SK-N-SH treated with all-trans-retinoic acid at 6 μM for 48 hours (cell line): Measurements from ENCODE around the gene APLN.

Experiments
- ATAC-seq: fragments of 200-7000 bp; cut with Tn5 transposase; 3 replicates; pipeline ENCODE4 v1.9.1; 2020; ENCODE audit warnings: mild to moderate bottlenecking, moderate library complexity
- BACH2 ChIP-seq: fragments of 250-450 bp; sonication (Bioruptor Pico); IDR thresholded peaks from 2 replicates; pipeline ENCODE4 v1.9.0; 2021; ENCODE audit warnings: mild to moderate bottlenecking, borderline replicate concordance
- CREB5 ChIP-seq: fragments of 250-450 bp; sonication (Bioruptor Pico); IDR thresholded peaks from 2 replicates; pipeline ENCODE4 v1.5.1; 2020; ENCODE audit warnings: low read depth, mild to moderate bottlenecking, moderate library complexity
- CSDC2 ChIP-seq: fragments of 250-450 bp; sonication (Bioruptor Pico); IDR thresholded peaks from 2 replicates; pipeline ENCODE4 v1.5.0; 2020; ENCODE audit warnings: mild to moderate bottlenecking, moderate library complexity
- CSRNP3 ChIP-seq: fragments of 250-450 bp; sonication (Bioruptor Pico); IDR thresholded peaks from 2 replicates; pipeline ENCODE4 v1.5.1; 2021; ENCODE audit warnings: mild to moderate bottlenecking, moderate library complexity
- ESRRG ChIP-seq: fragments of 250-450 bp; sonication (Bioruptor Pico); IDR thresholded peaks from 2 replicates; pipeline ENCODE4 v1.6.1; 2021; ENCODE audit warnings: mild to moderate bottlenecking
- GLIS3 ChIP-seq: fragments of 250-450 bp; sonication (Bioruptor Pico); IDR thresholded peaks from 2 replicates; pipeline ENCODE4 v1.5.0; 2020; ENCODE audit warnings: mild to moderate bottlenecking, moderate library complexity
- ISL1 ChIP-seq: fragments of 250-450 bp; sonication (Bioruptor Pico); IDR thresholded peaks from 2 replicates; pipeline ENCODE4 v2.1.2; 2022; ENCODE audit warnings: mild to moderate bottlenecking, moderate library complexity
- RARB ChIP-seq: fragments of 250-450 bp; sonication (Bioruptor Pico); IDR thresholded peaks from 2 replicates; pipeline ENCODE4 v1.8.0; 2021; ENCODE audit warnings: mild to moderate bottlenecking, moderate library complexity
- SNAI2 ChIP-seq: fragments of 250-450 bp; sonication (Bioruptor Pico); IDR thresholded peaks from 2 replicates; pipeline ENCODE4 v1.5.0; 2020; ENCODE audit warnings: mild to moderate bottlenecking, moderate library complexity
- TCF4 ChIP-seq: fragments of 250-450 bp; sonication (Bioruptor Pico); IDR thresholded peaks from 2 replicates; pipeline ENCODE4 v1.8.0; 2021; ENCODE audit warnings: mild to moderate bottlenecking, moderate library complexity, borderline replicate concordance
- TOX ChIP-seq: fragments of 250-450 bp; sonication (Bioruptor Pico); IDR thresholded peaks from 2 replicates; pipeline ENCODE4 v1.8.0; 2021; ENCODE audit warnings: mild to moderate bottlenecking, moderate library complexity, borderline replicate concordance
- ZC3H10 ChIP-seq: fragments of 250-450 bp; sonication (Bioruptor Pico); IDR thresholded peaks from 2 replicates; pipeline ENCODE4 v1.5.1; 2021; ENCODE audit warnings: mild to moderate bottlenecking, moderate library complexity
- ZFP3 ChIP-seq: fragments of 250-450 bp; sonication (Bioruptor Pico); IDR thresholded peaks from 2 replicates; pipeline ENCODE4 v1.5.0; 2020; ENCODE audit warnings: mild to moderate bottlenecking, moderate library complexity
- ZFP30 ChIP-seq: fragments of 450-650 bp; formaldehyde crosslinking; IDR thresholded peaks from 2 replicates; pipeline ENCODE4 v1.5.0; 2022; ENCODE audit warnings: mild to moderate bottlenecking, moderate library complexity
- ZNF70 ChIP-seq: fragments of 450-650 bp; formaldehyde crosslinking; IDR thresholded peaks from 2 replicates; pipeline ENCODE4 v1.5.0; 2020; ENCODE audit warnings: mild to moderate bottlenecking, moderate library complexity
- TF ChIP-seq, protein P1 (sequence below): fragments of 250-450 bp; sonication (Bioruptor Pico); IDR thresholded peaks from 2 replicates; pipeline ENCODE4 v1.8.0; 2021; ENCODE audit warnings: low read depth, mild to moderate bottlenecking, moderate library complexity, borderline replicate concordance
- TF ChIP-seq, protein P2 (sequence below): fragments of 250-450 bp; sonication (Bioruptor Pico); IDR thresholded peaks from 2 replicates; pipeline ENCODE4 v1.5.0; 2020; ENCODE audit warnings: mild to moderate bottlenecking, moderate library complexity
- TF ChIP-seq, protein P3 (sequence below): fragments of 250-450 bp; sonication (Bioruptor Pico); IDR thresholded peaks from 2 replicates; pipeline ENCODE4 v1.8.0; 2020; ENCODE audit warnings: mild to moderate bottlenecking, moderate library complexity, borderline replicate concordance

APLN gene, protein sequence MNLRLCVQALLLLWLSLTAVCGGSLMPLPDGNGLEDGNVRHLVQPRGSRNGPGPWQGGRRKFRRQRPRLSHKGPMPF

GRCh38 chrX:129654652-129655546, at the start of gene APLN:
Gene APLN (minus strand): TSS chrX:129654956. CDS start chrX:129654630, 326 bp downstream.
- TF ChIP-seq, protein P1, sequence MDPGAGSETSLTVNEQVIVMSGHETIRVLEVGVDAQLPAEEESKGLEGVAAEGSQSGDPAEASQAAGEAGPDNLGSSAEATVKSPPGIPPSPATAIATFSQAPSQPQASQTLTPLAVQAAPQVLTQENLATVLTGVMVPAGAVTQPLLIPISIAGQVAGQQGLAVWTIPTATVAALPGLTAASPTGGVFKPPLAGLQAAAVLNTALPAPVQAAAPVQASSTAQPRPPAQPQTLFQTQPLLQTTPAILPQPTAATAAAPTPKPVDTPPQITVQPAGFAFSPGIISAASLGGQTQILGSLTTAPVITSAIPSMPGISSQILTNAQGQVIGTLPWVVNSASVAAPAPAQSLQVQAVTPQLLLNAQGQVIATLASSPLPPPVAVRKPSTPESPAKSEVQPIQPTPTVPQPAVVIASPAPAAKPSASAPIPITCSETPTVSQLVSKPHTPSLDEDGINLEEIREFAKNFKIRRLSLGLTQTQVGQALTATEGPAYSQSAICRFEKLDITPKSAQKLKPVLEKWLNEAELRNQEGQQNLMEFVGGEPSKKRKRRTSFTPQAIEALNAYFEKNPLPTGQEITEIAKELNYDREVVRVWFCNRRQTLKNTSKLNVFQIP (CRISPR knock-in tag) = no peak
- TF ChIP-seq CSRNP3 (CRISPR knock-in tag) = no peak
- no peak for TF ChIP-seq ESRRG (CRISPR knock-in tag)
- no peak for TF ChIP-seq CREB5 (CRISPR knock-in tag)
- TF ChIP-seq ZFP3 (CRISPR knock-in tag) = no peak
- TF ChIP-seq ZC3H10 = no peak
- no peak for TF ChIP-seq ISL1
- no peak for TF ChIP-seq ZFP30 (CRISPR knock-in tag)
- TF ChIP-seq SNAI2 (CRISPR knock-in tag) = no peak
- TF ChIP-seq, protein P2, sequence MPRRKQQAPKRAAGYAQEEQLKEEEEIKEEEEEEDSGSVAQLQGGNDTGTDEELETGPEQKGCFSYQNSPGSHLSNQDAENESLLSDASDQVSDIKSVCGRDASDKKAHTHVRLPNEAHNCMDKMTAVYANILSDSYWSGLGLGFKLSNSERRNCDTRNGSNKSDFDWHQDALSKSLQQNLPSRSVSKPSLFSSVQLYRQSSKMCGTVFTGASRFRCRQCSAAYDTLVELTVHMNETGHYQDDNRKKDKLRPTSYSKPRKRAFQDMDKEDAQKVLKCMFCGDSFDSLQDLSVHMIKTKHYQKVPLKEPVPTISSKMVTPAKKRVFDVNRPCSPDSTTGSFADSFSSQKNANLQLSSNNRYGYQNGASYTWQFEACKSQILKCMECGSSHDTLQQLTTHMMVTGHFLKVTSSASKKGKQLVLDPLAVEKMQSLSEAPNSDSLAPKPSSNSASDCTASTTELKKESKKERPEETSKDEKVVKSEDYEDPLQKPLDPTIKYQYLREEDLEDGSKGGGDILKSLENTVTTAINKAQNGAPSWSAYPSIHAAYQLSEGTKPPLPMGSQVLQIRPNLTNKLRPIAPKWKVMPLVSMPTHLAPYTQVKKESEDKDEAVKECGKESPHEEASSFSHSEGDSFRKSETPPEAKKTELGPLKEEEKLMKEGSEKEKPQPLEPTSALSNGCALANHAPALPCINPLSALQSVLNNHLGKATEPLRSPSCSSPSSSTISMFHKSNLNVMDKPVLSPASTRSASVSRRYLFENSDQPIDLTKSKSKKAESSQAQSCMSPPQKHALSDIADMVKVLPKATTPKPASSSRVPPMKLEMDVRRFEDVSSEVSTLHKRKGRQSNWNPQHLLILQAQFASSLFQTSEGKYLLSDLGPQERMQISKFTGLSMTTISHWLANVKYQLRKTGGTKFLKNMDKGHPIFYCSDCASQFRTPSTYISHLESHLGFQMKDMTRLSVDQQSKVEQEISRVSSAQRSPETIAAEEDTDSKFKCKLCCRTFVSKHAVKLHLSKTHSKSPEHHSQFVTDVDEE = no peak
- TF ChIP-seq RARB = no peak
- TF ChIP-seq GLIS3 (CRISPR knock-in tag) = no peak
- no peak for TF ChIP-seq TCF4 (CRISPR knock-in tag)
- ATAC-seq = peak; percentile 80

DNA sequence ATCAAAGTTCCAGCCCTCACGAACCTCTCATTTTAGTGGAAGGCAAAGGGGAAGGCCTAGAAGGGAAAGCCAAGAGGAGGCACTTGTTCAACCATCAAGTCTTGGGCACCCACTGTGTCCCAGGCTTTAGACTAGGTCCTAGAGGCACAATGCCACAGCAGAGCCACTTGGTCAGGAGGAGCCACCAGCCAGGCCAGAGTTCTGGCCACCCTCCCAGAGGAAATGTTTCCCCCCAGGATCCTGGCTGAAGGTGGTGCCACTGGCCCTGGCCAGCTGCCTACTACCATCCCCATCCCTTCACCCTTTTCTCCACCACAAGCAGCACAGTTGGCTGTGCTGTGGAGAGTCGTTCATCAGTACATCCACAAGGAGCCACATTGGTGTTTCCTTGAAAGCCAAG, 49.7 kb upstream of the APLN start:
- ATAC-seq = no peak
- TF ChIP-seq GLIS3 (CRISPR knock-in tag) = no peak
- no peak for TF ChIP-seq TCF4 (CRISPR knock-in tag)
- TF ChIP-seq ZFP3 (CRISPR knock-in tag) = no peak
- no peak for TF ChIP-seq SNAI2 (CRISPR knock-in tag)
- TF ChIP-seq CSRNP3 (CRISPR knock-in tag) = no peak
- TF ChIP-seq ZC3H10 = no peak
- TF ChIP-seq ISL1 = no peak
- TF ChIP-seq ZNF70 (CRISPR knock-in tag) = no peak
- no peak for TF ChIP-seq ZFP30 (CRISPR knock-in tag)

DNA sequence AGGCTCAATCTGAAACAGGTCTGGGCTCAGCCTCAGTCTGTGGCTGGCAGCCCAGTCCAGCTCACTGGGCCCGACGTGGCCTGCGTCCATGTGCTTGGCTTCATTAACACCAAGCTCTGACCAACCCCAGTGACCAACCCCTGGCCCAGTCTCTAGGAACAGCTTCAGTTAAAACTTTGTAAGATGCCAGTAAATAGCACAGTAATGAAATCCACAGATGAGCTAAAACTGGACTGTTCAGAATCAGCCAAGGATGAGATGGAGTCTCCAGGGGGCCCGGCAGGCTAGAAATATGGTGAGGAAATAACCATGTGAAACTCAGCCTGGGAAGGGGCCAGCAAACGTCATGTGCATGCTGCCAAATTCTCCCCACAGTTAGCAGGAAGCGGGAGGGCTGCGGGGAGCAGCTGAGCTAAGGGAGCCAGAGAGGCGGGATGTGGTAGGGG, 46.9 kb upstream of the APLN start:
- ATAC-seq = no peak
- no peak for TF ChIP-seq BACH2 (CRISPR knock-in tag)
- TF ChIP-seq CSDC2 = no peak
- no peak for TF ChIP-seq TOX
- no peak for TF ChIP-seq ZFP30 (CRISPR knock-in tag)
- TF ChIP-seq, protein P2 = no peak
- TF ChIP-seq, protein P3, sequence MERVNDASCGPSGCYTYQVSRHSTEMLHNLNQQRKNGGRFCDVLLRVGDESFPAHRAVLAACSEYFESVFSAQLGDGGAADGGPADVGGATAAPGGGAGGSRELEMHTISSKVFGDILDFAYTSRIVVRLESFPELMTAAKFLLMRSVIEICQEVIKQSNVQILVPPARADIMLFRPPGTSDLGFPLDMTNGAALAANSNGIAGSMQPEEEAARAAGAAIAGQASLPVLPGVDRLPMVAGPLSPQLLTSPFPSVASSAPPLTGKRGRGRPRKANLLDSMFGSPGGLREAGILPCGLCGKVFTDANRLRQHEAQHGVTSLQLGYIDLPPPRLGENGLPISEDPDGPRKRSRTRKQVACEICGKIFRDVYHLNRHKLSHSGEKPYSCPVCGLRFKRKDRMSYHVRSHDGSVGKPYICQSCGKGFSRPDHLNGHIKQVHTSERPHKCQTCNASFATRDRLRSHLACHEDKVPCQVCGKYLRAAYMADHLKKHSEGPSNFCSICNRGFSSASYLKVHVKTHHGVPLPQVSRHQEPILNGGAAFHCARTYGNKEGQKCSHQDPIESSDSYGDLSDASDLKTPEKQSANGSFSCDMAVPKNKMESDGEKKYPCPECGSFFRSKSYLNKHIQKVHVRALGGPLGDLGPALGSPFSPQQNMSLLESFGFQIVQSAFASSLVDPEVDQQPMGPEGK = no peak
